C1 segment of cervical spinal cord (tissue), 14 donors: ENCODE data around the gene WSCD2.
A peak's percentile ranks its signal among the peaks of the same experiment; 100 is the strongest.

Source experiments
- DNase-seq, 14 donors: peaks; one replicate each; lab custom pipeline; 2025; lab: John Stamatoyannopoulos, UW

The WSCD2 gene

GRCh38 chr12:108129017-108129812, at the start of gene WSCD2:
TSS of gene WSCD2 (plus strand) at chr12:108129288. CDS start at chr12:108195833, 66,545 bp downstream.
- DNase-seq, result peak in 9 of 14 donors; percentile 6 to 75 (median 34)

GRCh38 chr12:108079721-108080120, 49.4 kb upstream of the WSCD2 start:
- no peak for DNase-seq

DNA sequence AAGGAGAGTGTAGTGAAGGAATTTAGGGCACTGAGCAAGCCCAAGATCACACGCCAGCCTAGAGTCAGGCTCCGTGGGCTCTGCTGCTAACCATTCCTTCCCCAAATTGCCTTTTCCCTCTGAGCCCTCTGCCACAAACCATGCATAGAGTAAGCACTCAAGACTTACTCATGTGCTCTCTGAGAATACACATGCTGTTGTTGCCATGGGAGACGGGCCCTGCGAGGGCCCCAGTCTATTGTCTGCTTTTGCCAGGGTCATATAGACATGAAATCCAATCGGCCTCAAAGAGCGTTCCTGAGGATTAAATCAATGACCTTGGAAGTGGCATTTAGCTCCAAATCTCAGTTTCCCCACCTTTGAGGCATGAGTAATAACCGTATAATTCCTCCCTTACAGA, 48.7 kb upstream of the WSCD2 start:
- no peak for DNase-seq

DNA sequence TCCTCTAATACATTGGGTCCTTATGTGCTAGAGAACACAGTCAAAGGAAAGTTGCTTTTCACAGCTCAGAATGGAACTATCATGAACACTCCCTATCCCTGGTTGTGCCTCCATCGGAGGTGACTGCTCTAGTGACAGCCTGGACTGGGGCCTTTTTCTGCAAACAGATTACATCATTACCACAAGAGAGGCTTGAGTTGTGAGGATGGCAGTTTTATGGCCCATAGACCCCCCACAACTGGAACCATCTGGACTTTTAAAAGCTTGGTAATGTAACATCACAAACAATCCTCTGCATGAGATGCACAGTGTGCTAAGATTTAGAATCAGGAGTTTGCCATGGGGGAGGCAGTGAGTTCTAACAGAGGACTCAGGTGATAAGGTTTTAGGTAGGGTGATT, 46.6 kb upstream of the WSCD2 start:
- no peak for DNase-seq

DNA sequence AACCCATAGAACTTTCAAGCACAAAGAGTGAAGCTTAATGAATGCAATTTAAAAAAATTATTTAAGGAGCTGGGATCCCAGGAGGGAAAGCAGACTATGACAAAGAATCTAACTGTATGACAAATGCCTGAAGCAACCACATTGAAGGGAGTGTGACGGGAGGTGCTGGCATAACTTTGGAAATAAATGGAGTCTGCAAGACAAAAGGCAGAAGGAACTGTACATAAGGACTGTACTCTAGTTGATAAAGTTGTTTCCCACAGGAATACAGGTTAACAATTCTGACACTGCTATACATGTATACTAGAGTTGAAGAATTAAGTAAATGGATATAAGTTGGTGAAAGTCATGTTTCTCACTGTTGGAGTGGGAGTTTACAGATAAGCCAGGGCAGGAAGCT, 41.2 kb upstream of the WSCD2 start:
- no peak for DNase-seq

DNA sequence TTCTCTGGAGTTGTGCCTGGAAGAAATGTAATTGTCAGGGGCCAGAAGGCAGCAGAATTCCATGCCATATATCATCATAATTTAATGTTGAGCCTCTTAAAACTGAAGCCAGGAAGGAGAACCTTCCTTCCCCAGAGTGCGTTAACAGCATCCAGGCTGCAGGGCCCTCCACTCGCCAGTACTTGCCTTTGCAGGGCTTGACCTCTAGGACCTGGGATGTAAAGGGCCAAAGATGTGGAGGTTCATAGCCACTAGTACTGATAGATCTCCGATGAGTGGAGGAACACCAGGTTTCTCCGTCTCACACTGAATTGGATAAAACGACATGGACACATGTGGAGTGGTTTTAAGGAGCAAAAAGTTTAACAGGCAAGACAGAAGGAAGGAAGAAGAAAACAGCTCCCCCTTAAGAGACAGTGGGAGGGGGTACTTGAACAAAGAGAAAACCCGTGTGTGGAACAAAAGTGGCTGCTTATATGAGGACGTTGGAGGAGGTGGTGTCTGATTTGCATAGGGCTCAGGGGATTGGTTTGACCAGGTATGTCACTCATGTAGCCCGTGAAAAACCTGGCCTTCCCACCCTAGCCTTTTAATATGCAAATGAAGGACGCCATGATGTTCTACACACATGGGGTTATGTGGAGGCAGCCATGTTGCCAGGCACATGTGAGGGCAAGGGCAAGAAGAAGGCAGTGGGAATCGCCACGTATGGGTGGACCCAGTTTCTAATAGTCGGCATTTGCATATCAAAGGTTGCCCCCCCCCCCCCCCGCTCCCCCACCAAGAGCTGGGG, 38.8 kb upstream of the WSCD2 start:
- no peak for DNase-seq

DNA sequence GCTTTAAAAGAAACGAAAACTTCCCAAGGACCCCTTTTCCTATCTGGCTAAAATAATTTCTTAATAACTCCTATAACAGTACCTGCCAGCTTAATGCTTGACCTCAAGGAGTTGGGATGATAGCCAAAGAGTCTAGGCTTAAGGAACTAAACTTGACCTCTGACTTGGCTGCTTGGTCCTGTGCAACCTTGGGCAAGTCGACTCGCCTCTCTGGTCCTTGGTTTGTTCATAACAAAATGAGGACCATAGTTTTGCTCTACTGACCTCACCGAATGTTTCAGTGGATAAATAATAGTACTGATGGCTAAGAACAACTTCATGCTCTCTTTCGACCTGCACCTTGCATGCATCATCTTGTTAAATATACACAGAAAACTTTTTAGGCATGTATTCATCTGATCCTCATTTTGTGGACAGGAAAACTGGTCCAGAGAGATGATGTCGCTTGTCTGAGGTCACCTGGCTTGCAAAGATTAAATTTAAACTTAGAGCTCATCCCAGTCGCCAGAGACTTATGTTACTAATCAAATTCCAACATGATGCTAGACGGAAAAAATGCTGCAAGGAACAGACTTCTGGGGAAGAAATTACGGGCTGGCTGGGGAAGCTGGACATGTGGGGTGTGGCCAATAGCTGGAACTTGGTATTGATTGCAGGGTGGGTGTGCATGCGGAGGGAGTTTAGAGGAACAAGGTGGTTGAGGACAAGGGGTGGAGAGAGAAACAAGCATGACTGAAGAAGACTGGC, 38.0 kb upstream of the WSCD2 start:
- DNase-seq, result no peak

DNA sequence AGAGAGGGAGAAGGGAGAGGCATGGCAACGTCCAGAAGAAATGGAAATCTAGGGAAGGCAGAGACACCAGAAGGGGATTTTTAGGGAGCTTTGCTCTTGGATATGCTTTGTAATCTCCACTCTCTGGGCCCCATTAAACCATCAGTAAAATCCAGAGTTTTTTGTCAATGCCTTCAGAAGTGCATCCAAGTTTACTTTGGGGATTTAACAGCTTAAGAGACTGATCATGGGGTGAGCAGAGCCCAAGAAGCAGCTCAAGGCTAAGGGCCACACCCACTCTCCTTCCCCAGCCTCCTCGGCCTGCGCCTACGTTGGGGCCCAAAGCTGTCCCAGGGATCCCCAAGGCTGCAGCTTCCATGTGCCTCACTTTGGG, 37.4 kb upstream of the WSCD2 start:
- no peak for DNase-seq

DNA sequence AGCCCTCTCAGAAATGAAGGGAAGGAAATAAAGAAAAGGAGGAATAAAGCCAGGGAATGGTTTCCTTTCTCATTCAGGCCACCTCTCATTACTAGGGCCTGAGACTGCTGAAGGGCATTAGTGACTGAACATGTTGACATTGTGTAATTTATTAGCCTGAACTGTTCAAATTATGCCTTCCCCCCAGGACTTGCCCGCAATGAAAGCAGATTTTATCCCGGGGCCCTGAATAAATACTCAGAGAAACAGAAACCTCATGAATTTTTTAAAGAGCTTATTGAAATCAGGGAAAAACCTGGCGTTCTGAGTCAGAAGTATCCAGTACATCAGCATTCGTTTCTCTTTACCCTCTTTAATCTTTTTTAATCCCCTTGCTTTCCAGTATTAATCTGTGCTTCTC, 35.9 kb upstream of the WSCD2 start:
- DNase-seq, result no peak

DNA sequence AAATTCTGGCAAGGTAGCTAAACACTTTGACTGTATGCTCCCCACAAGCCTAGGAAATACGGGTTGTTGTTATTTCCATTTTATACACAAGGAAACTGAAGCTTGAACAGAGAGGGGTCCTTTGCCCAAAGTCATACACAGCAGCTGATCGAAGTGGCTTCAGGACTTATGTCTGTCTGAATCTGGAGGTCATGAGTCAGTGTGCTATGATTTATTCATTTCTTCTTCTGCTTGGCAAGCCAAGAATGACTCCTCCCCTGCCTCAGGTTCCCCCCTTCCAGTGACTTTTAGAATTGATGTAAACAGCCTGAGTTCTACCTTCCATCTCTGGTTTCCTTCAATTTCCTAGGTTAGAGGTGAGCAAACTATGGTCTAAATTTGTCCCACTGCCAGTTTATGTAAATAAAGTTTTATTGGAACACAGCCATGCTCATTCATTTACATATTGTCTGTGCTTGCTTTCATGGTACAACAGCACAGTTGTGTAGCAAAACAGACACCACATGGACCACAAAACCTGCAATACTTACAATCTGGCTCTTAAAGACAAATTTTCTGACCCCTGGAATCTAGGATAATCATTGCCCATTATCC, 34.9 kb upstream of the WSCD2 start:
- no peak for DNase-seq

GRCh38 chr12:108097160-108097911, 31.8 kb upstream of the WSCD2 start:
- DNase-seq, result no peak

- no peak for DNase-seq
These were observed 30.7 kb upstream of the WSCD2 start for GRCh38 chr12:108098374-108098773.

DNA sequence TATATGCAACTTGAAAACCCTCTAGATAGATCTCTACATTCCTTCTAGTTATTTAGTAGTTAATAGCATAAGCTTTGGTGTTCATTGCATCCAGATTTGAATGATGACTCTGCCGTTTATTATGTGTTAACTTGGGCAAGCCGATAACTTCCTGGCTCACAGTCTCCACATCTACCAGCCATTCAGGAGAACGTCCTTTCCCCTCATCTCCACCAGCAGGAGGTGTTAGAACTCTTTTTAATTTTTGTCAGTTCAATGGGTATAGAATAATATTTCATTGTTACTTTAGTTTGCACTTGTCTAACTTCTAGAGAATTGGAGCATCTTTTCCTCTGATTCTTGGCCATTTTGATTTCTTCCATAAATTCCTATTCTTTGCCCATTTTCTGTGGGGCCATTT, 30.0 kb upstream of the WSCD2 start:
- no peak for DNase-seq

- DNase-seq, result no peak
These were observed 29.2 kb upstream of the WSCD2 start for GRCh38 chr12:108099778-108100489.

- DNase-seq, result no peak
These were observed 27.4 kb upstream of the WSCD2 start for GRCh38 chr12:108101605-108102175.

DNA sequence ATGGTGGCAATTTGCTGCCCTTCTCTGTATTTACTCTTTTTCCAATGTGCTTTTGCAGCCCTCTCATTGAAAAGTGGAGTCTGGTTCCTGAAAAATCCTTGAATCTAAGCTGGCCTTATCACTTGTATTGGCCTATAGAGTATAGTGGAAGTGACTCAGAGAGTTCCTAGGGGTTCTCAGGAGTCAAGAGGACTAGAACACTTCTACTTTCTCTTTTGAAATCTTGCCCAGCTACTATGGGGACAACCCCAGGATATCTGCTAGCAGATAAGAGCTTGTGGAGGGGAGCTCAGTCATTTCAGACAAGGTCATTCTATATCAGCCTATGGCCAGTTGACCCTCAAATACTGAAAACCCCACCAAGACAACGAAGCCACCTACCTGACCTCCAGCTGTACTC, 26.7 kb upstream of the WSCD2 start:
- DNase-seq, result no peak

- DNase-seq, result no peak
These were observed 26.0 kb upstream of the WSCD2 start for GRCh38 chr12:108103087-108103486.

GRCh38 chr12:108103517-108103916, 25.6 kb upstream of the WSCD2 start:
- DNase-seq, result no peak

GRCh38 chr12:108104657-108105056, 24.4 kb upstream of the WSCD2 start:
- DNase-seq, result no peak

GRCh38 chr12:108106599-108106998, 22.5 kb upstream of the WSCD2 start:
- no peak for DNase-seq
